Measurements from ENCODE around the gene POLR3H.
"Not testable (repeated sequence)": the region's sequence is repeated elsewhere in the genome, so short reads cannot be mapped to it uniquely, and the experiment has no call there.

GRCh38 chr22:41593336-41593960 is 49.2 kb upstream of the POLR3H start:
- TF ChIP-seq POLR2AphosphoS5 (IDR thresholded peaks at IDR 0.05); CTCF (IDR thresholded peaks at IDR 0.05; ENCODE audit: poor library complexity, severe bottlenecking): not testable (repeated sequence)

Data from neural cell (in vitro differentiated cells).